GM21723 (cell line): ENCODE results near the gene CLCN6.
"Not testable (repeated sequence)": the region's sequence is repeated elsewhere in the genome, so short reads cannot be mapped to it uniquely, and the experiment has no call there.

Experiments used
- ATAC-seq: cut with Tn5 transposase; IDR thresholded peaks from one replicate; pipeline ENCODE4 v1.9.1; 2021; ENCODE audit warnings: mild to moderate bottlenecking, moderate library complexity; ENCODE audit not compliant: unreplicated experiment

Gene CLCN6

DNA sequence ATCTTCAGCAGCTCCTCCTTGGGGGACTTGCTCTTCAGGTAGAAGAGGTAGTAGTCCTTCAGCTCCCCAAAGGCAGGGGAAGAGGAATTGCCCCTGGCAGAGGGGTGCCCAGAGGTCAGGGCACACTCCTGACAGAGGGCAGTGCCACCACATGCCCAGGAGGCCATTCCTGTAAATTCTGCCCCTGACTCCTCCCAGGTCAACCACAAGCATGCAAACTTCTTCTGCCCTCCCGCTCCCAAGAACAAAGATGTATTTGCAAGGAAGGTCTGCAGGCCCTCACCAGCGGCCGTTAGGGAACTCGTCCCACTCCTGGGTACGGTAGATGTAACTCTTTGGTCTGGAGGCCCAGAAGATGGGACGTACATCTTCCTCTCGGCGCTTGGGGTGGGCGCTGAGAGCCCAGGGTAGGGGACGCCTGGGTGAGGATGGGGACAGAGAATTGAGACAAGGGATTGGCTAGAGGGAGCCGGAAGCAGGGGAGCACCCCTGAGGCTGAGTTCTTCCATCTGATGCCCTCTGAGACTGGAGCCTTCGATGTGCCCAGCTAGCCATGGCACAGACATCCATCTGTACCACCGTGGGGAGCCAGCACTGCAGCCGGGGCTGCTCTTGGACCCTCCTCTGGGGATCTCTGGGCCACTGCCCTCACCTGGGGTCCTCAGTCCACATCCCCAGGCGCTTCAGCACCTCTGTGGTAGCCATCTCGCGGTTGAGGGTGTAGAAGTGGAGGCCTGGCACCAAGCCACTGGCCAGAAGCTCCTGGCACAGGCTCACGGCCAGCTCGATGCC lies 11.3 kb upstream of the CLCN6 start:
- no peak for ATAC-seq

DNA sequence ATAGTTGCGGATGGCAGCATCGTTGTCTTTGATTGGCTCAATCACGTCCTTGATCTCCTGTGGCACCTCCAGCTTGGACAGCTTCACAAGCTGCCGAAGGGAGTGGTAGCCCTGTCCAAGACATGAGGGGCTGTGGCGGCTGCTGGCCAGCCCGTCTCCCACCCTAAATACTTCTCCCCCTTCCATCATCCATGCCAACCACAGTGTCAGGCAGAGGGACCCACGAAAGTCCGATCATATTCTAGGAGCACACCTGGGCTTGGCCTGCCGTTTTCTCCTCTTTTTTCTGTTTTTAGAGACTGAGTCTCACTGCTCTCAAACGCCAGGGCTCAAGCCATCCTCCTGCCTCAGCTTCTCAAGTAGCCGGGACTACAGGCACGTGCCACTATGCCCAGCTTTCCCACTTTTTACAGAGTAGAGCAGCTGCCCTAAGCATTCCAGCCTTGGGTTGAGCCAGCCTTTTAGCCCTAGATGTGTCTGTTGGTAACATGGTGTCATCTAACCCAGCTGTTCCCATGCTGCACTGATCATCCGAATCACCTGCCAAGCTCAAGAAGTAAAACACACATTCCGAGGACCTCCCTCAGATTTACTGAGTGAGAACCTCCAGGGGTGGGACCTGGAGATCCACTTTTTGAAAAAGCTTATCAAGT lies 10.6 kb upstream of the CLCN6 start:
- no peak for ATAC-seq

DNA sequence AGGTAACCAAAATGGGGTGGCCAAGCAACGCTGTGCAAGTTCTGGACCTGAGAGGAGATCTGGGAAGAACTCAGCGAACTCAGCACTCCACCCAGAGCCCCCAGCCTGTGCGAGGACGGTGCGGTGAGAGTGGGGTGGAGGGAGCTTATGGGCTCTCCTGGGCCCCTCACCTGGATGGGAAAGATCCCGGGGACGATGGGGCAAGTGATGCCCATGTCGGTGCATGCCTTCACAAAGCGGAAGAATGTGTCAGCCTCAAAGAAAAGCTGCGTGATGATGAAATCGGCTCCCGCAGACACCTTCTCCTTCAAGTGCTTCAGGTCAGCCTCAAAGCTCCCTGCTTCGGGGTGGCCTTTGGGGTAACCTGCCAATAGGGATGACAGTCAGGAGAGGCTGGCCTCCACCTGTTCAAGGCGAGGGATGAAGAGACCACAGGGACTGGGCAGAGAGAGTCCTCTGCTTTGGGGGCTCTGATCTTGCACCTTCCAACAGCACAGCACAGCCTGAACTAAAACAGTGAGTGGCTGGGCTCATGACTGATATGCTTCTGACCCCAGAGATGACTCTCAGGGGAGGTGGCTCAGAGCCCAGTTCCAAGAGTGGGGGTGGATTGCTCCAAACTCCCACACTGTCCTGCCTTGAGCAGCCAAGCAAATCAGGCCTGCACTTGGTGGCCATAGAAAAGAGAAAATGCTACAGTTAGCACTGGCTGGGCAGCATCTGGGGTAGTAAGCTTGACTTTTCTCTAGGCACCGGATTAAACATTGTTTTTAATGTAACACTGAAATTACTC lies 9.8 kb upstream of the CLCN6 start:
- ATAC-seq = no peak

DNA sequence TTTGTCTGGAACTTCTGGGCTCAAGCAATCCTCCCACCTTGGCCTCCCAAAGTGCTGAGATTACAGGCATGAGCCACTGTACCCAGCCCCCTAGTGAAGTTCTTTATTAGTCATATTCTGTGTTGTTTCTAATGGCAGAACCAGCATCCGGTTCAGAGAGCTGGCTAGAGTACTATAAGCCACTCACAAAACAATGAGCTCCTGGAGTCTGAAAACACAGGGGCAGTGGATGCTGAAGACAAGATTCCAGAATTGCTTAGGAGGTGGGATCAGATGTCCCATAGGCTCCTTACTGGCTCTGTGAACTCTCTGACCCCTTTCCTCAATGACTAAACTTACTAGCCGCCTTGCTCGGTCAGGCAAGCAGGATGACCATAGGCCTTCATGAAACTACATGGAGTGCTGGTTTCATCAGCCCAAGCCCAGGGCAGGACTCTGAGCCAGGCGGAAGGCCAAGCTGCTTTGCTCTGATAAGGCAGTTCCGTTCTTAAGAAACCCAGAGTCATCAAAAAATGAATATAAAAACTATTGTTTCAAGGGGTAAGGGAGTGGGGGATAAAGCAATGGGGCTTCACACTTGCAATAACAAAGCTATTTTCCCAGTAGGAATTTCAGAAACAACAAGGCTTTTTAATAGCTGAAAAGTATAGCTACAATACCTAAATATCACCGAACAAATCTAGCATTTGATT lies 8.3 kb upstream of the CLCN6 start:
- no peak for ATAC-seq

DNA sequence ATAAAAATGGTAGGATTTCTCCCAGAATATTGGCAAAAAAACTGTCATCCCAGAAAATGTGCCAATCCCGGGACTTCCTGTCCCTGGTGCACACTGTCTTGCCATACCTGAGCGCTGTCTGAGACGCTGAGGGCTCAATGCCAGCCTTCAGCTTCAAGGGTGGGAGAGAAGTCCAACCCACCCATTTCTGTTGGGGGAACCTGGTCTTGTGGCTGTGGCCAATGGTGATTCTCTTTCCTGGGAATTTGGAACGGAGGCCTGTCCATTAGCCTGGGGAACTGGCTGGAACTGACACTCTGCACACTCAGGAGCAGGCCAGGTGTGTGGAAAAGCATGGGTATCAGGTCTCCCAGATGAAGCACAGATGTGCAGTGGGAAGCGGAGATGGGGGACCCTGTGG lies 6.9 kb upstream of the CLCN6 start:
- ATAC-seq = no peak

DNA sequence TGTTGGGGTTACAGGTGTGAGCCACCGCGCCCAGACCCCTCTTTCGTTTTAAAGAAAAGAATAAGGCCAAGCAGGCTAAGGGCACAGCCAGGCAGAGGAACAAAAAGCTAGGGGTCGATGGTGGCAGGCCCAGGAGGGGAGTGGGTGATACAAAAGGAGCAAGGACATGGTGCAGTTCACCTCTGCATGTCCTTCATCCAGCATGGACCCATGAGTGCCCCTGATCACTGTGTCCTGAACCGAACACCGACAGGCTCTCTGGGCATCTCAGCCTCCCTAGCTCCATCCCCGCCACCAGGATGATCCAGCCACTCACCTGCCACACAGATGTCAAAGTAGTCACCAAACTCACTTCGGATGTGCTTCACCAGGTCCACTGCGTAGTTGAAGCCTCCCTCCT lies 6.1 kb upstream of the CLCN6 start:
- no peak for ATAC-seq

DNA sequence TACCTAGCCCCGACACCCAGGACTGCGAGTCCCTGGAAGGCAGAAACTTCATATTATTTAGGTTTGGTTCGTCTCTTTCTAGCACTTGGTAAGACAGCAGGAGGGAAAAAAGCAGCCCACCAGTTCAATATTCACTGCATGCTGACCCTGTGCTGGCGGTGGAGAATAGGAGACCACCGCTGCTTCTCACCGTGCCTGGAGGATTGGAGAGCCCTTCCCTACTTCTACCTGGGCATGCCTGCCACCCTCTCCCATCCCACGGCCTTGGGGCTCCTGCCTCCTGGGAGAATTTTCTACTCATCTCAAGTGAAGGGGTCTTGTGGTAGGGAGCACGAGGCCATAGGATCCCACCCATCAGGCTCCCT lies 5.6 kb upstream of the CLCN6 start:
- ATAC-seq = no peak

DNA sequence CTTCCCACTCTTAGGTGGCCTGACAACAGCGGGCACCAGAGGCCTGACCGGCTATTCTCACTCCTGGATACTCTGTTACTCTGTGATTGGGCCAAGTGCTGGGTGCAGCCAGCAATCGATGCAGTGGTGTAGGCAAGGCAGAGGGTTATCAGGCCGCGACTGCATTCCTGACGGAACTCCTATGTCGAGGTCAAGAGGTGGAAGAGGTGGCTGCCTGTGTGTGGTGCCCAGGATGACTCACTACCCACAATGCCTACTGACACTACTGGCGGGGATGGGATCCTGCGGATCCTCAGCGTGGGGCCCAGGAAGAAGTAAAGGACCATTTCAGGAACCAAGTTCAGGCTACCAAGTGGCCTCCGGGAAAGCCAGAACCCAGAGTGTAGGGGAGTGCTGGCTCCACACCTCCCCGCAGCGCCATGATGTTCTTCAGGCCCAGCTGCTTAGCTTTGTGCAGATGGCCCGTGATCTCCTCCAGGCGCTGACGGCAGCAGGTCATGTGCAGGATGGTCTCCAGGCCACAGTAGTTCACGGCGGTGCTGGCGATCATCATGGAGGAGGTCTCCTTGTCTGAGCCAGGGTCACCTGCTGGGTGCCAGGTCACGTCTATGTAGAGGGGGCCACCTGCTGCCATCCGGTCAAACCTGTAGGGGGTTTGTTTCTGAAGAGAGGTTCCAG lies 5.1 kb upstream of the CLCN6 start:
- no peak for ATAC-seq

DNA sequence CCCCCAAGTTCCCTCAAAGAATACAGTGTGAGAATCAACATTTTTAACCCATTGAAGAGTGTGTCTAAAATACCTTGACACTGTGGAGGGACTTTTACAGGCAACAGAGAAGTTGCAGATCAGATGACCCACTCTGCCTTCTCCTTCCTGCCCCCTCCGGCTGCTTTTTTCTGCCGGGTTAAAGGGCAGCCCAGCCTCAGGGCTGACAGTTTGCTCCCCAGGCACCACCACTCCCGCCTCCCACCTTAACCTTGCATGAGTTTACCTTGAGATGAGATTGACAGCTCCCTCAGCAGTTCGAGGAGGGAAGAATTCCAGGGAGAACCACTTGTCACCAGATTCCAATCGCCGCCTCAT lies 3.4 kb upstream of the CLCN6 start:
- no peak for ATAC-seq

DNA sequence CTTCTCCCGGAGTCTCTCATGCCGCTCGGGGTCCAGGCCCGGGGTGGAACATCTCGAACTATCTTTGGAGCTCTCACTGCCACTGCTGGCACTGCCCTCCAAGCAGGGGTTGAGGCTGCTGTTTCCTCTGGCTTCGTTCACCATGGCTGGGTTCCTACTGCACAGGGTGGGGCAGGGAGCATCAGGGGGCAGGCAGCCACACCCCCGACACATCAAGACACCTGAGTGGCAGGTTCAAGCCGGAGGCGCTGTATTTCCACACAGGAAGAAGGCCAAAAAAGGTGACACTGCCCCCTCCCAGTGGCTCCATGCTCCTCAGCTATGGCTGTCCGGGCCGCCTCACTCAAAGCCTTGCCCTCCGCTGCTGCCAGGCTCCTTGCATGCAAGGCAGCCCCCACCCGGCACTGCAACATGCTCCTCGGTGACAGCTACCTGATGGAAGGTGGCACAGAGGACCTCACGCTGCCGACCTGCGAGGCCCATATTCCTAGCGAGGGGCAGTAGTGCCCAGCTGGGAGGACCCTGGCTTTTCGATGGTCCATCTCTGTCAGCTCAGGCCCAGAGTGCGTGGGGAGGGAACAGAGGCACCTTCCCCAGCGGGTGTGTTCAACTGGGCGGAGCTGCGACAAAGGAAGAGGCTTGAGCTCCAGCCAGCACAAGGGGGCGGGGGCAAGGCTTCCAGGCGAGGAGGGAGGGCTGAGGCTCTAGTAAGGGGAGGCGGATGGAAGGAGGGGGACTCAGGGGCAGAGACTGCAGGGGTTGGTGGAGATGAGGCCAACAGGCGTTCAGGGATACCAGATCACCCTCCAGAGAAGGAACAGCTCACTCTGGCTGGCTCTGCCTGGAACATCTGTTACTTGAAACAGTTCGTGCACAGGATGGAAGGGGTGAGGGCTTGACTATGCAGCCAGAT lies 2.8 kb upstream of the CLCN6 start:
- no peak for ATAC-seq

DNA sequence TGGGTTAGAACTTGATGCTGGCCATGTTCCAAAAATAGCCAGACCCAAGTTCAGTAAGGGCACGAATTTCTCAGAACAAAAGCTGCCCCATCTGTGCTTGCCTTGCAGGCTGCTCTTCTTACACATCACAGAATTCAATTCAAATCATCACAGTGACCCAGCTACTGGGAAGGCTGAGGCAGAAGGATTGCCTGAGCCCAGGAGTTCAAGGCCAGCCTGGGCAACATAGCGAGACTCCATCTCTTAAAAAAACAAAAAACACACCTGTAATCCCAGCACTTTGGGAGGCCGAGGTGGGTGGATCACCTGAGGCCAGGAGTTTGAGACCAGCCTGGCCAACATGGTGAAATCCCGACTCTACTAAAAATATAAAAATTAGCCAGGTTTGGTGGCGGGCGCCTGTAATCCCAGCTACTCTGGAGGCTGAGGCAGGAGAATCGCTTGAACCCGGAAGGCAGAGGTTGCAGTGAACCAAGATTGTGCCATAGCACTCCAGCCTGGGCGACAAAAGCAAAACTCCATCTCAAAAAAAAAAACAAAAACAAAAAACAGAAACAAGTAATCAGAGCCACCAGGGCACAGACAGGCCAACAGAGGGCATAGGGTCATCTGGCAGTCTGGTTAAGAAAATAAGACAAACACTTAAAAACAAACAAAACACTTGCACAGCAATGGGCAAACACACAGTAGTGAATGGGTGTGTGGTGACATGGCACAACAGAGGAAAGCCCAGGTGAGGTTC lies 1.9 kb upstream of the CLCN6 start:
- ATAC-seq = not testable (repeated sequence)

DNA sequence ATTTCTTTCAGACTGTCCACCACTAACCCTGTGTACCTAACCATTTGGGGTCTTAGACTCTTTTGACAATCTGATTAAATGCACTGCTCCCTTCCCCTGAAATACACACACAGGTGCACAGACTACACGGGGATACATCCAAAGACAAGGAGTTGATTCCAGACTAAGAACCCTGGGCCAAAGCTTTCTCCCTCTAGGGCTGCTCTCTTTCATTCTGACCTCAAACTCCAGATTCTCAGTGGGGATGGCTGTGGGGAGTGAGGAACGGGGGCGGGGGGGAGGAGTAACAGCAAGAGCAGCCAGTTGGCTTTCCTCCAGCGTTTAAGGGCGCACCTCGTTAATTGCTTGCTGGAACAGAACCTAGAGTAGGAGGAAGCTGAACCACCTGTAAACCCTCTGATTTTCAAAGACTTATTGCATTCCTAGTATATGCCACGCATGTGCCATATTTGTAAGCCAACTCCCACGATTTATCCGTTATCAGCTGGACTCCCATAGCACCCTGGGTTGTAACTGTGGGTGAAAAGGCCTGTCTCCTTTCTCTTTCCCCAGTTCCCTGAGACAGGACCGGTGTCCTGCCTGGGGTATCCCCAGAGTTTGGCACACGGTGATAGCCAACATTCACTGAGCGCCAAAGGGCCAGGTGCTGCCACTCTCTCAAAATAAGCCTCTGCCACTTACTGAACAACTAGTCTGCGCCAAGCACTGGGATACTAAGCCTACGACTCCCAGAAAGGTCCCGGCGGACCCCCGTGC lies 1.1 kb upstream of the CLCN6 start:
- ATAC-seq = no peak

DNA sequence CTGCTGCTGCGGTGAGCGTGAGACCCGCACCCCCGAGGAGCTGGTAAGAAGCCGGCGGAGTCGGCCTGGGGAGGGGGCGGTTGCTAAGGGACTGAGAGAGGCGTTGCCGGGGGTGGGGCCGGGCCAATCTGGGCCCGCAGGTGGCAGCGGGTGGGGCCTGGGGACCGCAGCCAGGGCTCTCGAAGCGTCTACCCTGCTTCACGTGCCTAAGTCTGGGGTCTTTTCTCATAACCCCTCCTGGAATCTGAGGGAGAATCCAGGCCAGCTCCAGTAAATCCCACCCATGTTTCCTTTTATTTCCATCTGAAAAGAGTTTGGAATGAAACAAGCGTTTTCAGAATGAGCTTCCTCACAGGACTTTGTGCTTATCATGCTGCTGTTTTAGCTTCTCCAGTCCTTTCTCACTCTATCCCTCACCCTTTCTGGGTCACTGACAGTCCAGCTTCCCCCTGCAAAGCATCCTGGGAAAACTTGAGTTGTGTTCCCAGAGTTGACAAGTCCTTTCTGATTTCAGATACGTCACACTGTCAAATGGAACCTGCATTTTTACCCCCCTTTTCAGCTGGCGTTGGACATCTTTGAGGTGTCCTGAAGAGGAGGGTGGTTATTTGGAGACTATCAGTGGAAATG lies 431 bp downstream of the CLCN6 start:
- ATAC-seq = peak; percentile 47

DNA sequence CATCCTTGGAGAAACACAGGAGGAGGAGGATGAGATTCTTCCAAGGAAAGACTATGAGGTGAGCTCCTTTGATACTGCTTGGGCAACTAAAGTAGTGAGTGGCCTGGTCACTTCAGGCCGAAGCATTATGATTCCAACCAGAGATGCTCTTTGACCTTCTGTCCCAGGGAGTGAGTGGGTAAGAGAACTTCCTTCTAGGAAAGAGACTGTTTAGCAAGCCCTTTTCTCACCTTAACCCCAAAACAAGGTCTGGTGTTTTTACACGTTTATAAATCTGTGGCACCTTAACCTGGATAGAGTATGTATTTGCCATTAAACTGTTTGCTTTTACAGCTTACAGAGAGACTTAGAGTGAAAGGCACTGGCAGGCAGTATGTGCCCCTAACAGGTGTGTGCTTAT lies 1.1 kb downstream of the CLCN6 start:
- no peak for ATAC-seq

DNA sequence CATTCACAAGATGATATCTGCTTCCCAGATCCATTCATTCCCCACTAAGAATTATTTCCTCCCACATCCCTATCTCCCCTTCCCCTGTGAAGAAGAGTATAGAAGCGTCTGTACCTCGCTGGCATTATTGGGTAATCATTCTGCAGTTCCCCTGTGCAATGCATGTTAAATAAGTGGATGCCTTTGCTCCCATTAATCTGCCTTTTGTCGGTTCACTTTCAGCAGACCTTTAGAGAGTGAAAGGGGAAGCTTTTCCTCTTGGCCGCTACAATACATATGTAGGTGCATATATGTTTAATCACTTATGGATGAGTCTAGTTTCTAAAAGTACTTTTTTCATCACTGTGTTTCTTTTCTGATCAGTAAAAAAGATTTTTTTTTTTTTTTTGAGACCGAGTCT lies 7.0 kb downstream of the CLCN6 start:
- no peak for ATAC-seq

DNA sequence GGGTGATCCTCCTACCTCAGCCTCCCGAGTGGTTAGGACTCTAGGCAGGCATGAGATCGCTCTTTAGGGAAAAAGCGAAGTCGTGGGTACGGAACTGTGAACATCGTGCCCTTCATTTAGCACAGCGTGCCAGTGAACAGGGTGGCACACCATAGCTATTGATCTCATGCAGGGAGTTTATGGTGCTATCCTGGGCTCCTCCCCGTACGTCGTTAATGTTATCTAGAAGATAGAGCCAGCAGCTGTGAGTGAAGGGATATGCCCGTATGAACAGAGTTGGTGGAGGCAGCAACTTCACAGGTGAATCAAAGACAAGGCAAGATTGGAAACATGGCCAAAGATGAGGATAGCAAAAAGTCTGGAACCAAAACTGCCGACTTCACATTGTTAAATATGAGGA lies 11.2 kb downstream of the CLCN6 start:
- ATAC-seq = no peak

DNA sequence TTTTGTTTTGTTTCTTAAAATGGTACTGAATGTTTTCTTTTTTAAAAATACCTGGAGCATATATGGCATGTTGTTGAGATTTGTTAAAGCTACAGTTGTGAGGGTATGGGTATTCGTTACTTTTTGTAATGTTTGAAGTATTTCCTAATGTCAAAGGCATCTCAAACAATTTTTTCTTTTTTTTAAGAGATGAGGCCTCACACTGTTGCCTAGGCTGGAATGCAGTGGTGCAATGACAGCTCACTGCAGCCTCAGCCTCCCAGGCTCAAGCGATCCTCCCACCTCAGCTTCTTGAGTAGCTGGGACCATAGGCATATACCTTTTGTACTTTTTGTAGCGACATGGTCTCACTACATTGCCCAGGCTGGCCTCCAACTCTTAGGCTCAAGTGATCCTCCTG lies 16.1 kb downstream of the CLCN6 start:
- no peak for ATAC-seq
